Upper lobe of left lung (tissue), 6 donors: ENCODE results near the gene UVSSA. TPM values are rescaled to one million over a fixed set of nuclear protein-coding genes. Genes with fewer than 3 reads are reported as not detected.

Experiments
- ATAC-seq, 2 donors: fragments of 200-7000 bp; cut with Tn5 transposase; one replicate each; pipeline ENCODE4 v1.9.1; 2022; ENCODE audit warnings: mild to moderate bottlenecking in 2 of 2, moderate library complexity in 2 of 2; ENCODE audit not compliant: low FRiP score in 2 of 2
- DNase-seq, 2 donors: peaks; one replicate each; pipeline ENCODE4 v3.0.0-alpha.2; 2019 to 2020
- H3K27ac ChIP-seq, 4 donors: fragments of 200-600 bp; sonication (generic); one replicate each; pipeline ENCODE4 v1.5.1; 2016 to 2019
- H3K27me3 ChIP-seq, 4 donors: fragments of 200-600 bp; sonication (generic); one replicate each; pipeline ENCODE4 v1.5.1; 2017 to 2019
- H3K36me3 ChIP-seq, 4 donors: fragments of 200-600 bp; sonication (generic); one replicate each; pipeline ENCODE4 v1.5.1; 2016 to 2019
- H3K4me1 ChIP-seq, 4 donors: fragments of 200-600 bp; sonication (generic); one replicate each; pipeline ENCODE4 v1.5.1; 2018 to 2019
- H3K4me3 ChIP-seq, 4 donors: fragments of 200-600 bp; sonication (generic); one replicate each; pipeline ENCODE4 v1.5.1; 2017 to 2019; ENCODE audit warnings: mild to moderate bottlenecking in 2 of 4, moderate library complexity in 1 of 4
- H3K9me3 ChIP-seq, 4 donors: fragments of 200-600 bp; sonication (generic); one replicate each; pipeline ENCODE4 v1.5.1; 2018 to 2019
- CTCF ChIP-seq, 6 experiments: fragments of 450-650 bp in 4 of 6; fragments of 200-600 bp in 2 of 6; sonication (generic) in 2 of 6; IDR thresholded peaks; one replicate each; pipeline ENCODE4 v1.5.1; 2016 to 2019; ENCODE audit warnings: antibody characterized with exemption in 6 of 6
- EP300 ChIP-seq, 4 donors: sonication (generic); formaldehyde crosslinking; IDR thresholded peaks; one replicate each; pipeline ENCODE4 v1.5.1; 2017; ENCODE audit warnings: antibody characterized with exemption in 4 of 4, control low read depth in 2 of 4
- POLR2A ChIP-seq, 4 donors: fragments of 450-650 bp; IDR thresholded peaks; one replicate each; pipeline ENCODE4 v1.5.1; 2016 to 2017; ENCODE audit warnings: antibody characterized with exemption in 4 of 4, mild to moderate bottlenecking in 2 of 4
- POLR2AphosphoS5 ChIP-seq, 2 donors: sonication (generic); formaldehyde crosslinking; IDR thresholded peaks; one replicate each; pipeline ENCODE4 v1.5.1; 2017; ENCODE audit warnings: antibody characterized with exemption in 2 of 2
- WGBS, 2 donors: methylation state at CpG; one replicate each; pipeline ENCODE4 v1.1.5; 2017 to 2018; 5-methylcytosine and 5-hydroxymethylcytosine counted together
- total RNA-seq, 6 donors: library from RNA; depleted of rRNA in 4 of 6; stranded (reverse); fragments of >200 nt in 4 of 6; gene quantifications; one replicate each; pipeline versions ENCODE4 v1.1.0 to v1.2.1, GENCODE V29; 2016 to 2021
- donor health status: DM: no; HTN: no; CAD: no; lungs with moderate emphysema.
- donor health status: DM: no; HTN: yes; CAD: no; lungs with severe emphysema.

UVSSA gene
- total RNA-seq, 6 donors from 2014 or later: 15.2 to 138 (median 46.5) TPM

DNA sequence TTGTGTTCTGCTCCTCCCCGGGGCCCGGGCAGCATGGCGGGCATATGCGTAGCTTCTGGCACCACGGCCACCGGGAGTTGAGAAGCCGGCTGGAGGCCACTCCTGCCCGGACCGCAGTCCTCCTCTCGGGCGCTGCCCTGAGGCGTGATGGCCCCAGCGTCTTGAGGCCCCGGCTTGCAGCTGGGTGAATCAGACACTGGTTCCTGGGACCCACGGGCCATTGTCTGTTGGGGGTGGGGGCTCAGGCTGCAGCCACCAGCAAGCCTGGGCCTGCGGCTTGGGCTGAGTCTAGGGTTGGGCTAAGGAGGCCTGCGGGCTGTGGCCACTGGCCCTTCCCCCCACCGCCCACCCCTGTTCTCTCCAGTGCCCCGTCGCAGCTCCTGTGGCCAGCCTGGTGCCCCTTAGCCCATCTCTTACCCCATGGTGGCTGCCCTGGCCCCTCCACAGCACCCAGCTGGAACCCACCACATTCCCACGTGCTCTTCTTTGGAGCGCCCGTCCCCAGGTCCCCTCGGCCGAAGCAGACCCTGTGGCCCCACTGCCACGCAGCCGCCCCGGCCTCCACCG is 6.7 kb upstream of the UVSSA start:
- 92 to 97% methylated on average over 24 to 28 of the region's 29 CpGs for whole genome bisulfite sequencing, 2 donors
- Histone ChIP-seq H3K9me3 (no peaks in the 10 kb centered on the region), H3K4me1 (peaks cover 0 to 11% (median 6%) of the 10 kb centered on the region in 4 donors), H3K36me3 (peaks cover 31 to 56% (median 49%) of the 10 kb centered on the region in 4 donors), H3K27me3 (no peaks in the 10 kb centered on the region), H3K4me3 (no peak overlapping the region), H3K27ac (no peak overlapping the region)
- ATAC-seq (peak in 1 of 2 donors; percentile 11), DNase-seq (peak in 1 of 2 donors; percentile 73)
- TF ChIP-seq EP300 (IDR thresholded peaks at IDR 0.05): no peak
- TF ChIP-seq POLR2A (IDR thresholded peaks at IDR 0.05): no peak
- TF ChIP-seq POLR2AphosphoS5 (IDR thresholded peaks at IDR 0.05): no peak
- TF ChIP-seq CTCF (IDR thresholded peaks at IDR 0.05): no peak

DNA sequence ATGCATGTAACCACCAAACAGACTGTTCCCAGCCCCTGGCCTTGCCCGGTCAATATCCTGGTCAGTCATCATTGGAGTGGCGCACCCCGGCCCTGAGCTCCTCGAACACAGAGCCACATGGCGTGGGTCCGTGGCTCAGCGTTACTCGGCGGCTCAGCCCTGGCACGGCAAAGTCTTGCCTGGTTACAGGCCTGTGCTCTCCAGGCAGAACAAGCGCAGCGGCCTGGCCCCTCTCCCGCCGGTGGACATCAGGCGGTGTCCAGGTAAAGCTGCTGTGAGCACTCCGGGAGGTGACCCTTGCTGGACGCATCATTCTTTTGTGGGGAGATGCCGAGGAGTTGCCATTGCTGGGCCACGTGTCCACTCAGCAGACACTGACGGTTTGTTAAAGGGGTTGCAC is 6.1 kb upstream of the UVSSA start:
- H3K9me3 ChIP-seq: no peaks in the 10 kb centered on the region
- ATAC-seq (no peak), DNase-seq (peak in 1 of 2 donors; percentile 75)
- H3K27me3 ChIP-seq: no peaks in the 10 kb centered on the region
- peaks cover 4 to 17% (median 12%) of the 10 kb centered on the region in 4 donors for H3K4me1 ChIP-seq
- no peak overlapping the region for H3K27ac ChIP-seq
- no peak overlapping the region for H3K4me3 ChIP-seq
- H3K36me3 ChIP-seq: peaks cover 31 to 56% (median 49%) of the 10 kb centered on the region in 4 donors
- 94 to 99% methylated on average over 13 to 20 of the region's 20 CpGs for WGBS, 2 donors
- TF ChIP-seq EP300 (IDR thresholded peaks at IDR 0.05): no peak
- no peak for TF ChIP-seq CTCF (IDR thresholded peaks at IDR 0.05)
- no peak for TF ChIP-seq POLR2A (IDR thresholded peaks at IDR 0.05)
- TF ChIP-seq POLR2AphosphoS5 (IDR thresholded peaks at IDR 0.05): no peak

GRCh38 chr4:1342003-1342402 is 5.0 kb upstream of the UVSSA start:
- WGBS, 2 donors: 94 to 97% methylated on average over 1 of the region's 1 CpG
- TF ChIP-seq POLR2A (IDR thresholded peaks at IDR 0.05) (no peak), EP300 (IDR thresholded peaks at IDR 0.05) (no peak), POLR2AphosphoS5 (IDR thresholded peaks at IDR 0.05) (no peak), CTCF (IDR thresholded peaks at IDR 0.05) (no peak)

DNA sequence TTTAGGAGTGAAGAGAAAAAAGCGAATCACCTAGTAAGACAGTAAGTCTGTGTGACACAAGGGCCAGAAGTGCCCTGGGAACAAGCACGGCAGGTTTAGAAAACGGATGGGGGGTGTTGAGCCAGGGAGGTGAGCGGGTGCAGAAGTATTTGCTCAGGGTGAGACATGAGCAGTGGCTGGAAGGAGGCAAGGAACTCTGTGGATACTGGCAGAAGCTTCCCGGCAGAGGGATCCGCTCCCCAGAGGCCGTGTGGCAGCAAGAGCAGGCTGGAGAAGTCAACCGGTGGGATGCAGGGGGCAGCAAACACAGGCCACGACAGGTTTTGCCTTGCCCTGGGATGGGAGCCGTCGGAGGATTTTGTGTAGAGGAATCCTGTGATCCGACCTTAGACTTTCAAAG is 2.3 kb upstream of the UVSSA start:
- H3K27ac ChIP-seq: peak overlapping the region in 2 of 4 donors; percentile 7 to 39

More at GRCh38 chr4:1342003-1342402, 5.0 kb upstream of the UVSSA start:
- H3K27me3 ChIP-seq: no peaks in the 10 kb centered on the region
- H3K4me3 ChIP-seq: no peak overlapping the region
- no peaks in the 10 kb centered on the region for H3K9me3 ChIP-seq
- peaks cover 6 to 19% (median 13%) of the 10 kb centered on the region in 4 donors for H3K4me1 ChIP-seq
- H3K27ac ChIP-seq: no peak overlapping the region
- ATAC-seq: no peak
- peaks cover 31 to 48% (median 43%) of the 10 kb centered on the region in 4 donors for H3K36me3 ChIP-seq
- no peak for DNase-seq

More for the DNA sequence above, 2.3 kb upstream of the UVSSA start:
- Histone ChIP-seq H3K9me3 (no peaks in the 10 kb centered on the region), H3K27me3 (no peaks in the 10 kb centered on the region), H3K36me3 (peaks cover 8 to 27% (median 19%) of the 10 kb centered on the region in 4 donors), H3K4me1 (peaks cover 24 to 42% (median 32%) of the 10 kb centered on the region in 4 donors), H3K4me3 (no peak overlapping the region)
- DNase-seq (peak; percentile 31 to 44), ATAC-seq (no peak)
- WGBS, 2 donors: 69 to 70% methylated on average over 12 of the region's 12 CpGs
- TF ChIP-seq POLR2AphosphoS5 (IDR thresholded peaks at IDR 0.05): no peak
- TF ChIP-seq EP300 (IDR thresholded peaks at IDR 0.05): no peak
- no peak for TF ChIP-seq POLR2A (IDR thresholded peaks at IDR 0.05)
- no peak for TF ChIP-seq CTCF (IDR thresholded peaks at IDR 0.05)
